PC-9 (cell line): ENCODE data around the gene MTCH2. TPM values are rescaled to one million over a fixed set of nuclear protein-coding genes. Genes with fewer than 3 reads are reported as not detected.

ENCODE experiments used
- BruUV-seq: library from RNA; stranded (reverse); fragments of 400-500 nt; replicated peaks from 2 replicates; lab custom pipeline; 2021; lab: Mats Ljungman, UMichigan
- CTCF ChIA-PET: fragments of 300-600 bp; sonication (Branson Sonifier 250); formaldehyde crosslinking; loops from one replicate; lab custom pipeline; 2022; ENCODE audit warnings: antibody characterized with exemption; lab: Charles Lee
- POLR2A ChIA-PET: fragments of 300-600 bp; sonication (Branson Sonifier 250); formaldehyde crosslinking; loops from one replicate; lab custom pipeline; 2022; ENCODE audit warnings: antibody characterized with exemption; ENCODE audit not compliant: unreplicated experiment; lab: Charles Lee
- DNase-seq, 2 experiments: peaks; one replicate each; pipeline versions ENCODE4 v3.0.0 to v3.0.0-alpha.2; 2015 to 2022; ENCODE audit warnings: mixed read lengths in 1 of 2
- H2AFZ ChIP-seq: fragments of 200-600 bp; sonication (generic); 2 replicates; pipeline ENCODE4 v1.8.1; 2017; ENCODE audit warnings: antibody characterized with exemption
- H3F3A ChIP-seq: fragments of 200-600 bp; sonication (generic); 2 replicates; pipeline ENCODE4 v1.8.1; 2017; ENCODE audit warnings: antibody characterized with exemption, mild to moderate bottlenecking, low read depth; ENCODE audit not compliant: insufficient read depth
- H3K27ac ChIP-seq: fragments of 200-600 bp; sonication (generic); 2 replicates; pipeline ENCODE4 v1.6.1; 2016; ENCODE audit warnings: mixed run types
- H3K27me3 ChIP-seq: fragments of 200-600 bp; sonication (generic); 2 replicates; pipeline ENCODE4 v1.6.1; 2016; ENCODE audit warnings: low read depth, mixed run types; ENCODE audit not compliant: insufficient read depth
- H3K36me3 ChIP-seq: fragments of 200-600 bp; sonication (generic); 2 replicates; pipeline ENCODE4 v1.6.1; 2016; ENCODE audit warnings: low read depth, mixed run types
- H3K4me1 ChIP-seq: fragments of 200-600 bp; sonication (generic); replicated peaks from 2 replicates; pipeline ENCODE4 v1.6.1; 2016; ENCODE audit warnings: mixed run types; ENCODE audit not compliant: insufficient read depth
- H3K4me2 ChIP-seq: fragments of 200-600 bp; sonication (generic); 2 replicates; pipeline ENCODE4 v1.6.1; 2017; ENCODE audit warnings: mixed run types
- H3K4me3 ChIP-seq: fragments of 200-600 bp; sonication (generic); 2 replicates; pipeline ENCODE4 v1.6.1; 2016; ENCODE audit warnings: mixed run types
- H3K79me2 ChIP-seq: fragments of 200-600 bp; sonication (generic); 2 replicates; pipeline ENCODE4 v1.6.1; 2017; ENCODE audit warnings: low read depth, mixed run types
- H3K9me2 ChIP-seq: fragments of 200-600 bp; sonication (generic); 2 replicates; pipeline ENCODE4 v1.8.1; 2017; ENCODE audit warnings: mild to moderate bottlenecking; ENCODE audit not compliant: insufficient read depth
- H3K9me3 ChIP-seq: fragments of 200-600 bp; sonication (generic); 2 replicates; pipeline ENCODE4 v1.8.1; 2016; ENCODE audit warnings: low read depth; ENCODE audit not compliant: insufficient read depth
- H4K20me1 ChIP-seq: fragments of 200-600 bp; sonication (generic); 2 replicates; pipeline ENCODE4 v1.8.1; 2017; ENCODE audit not compliant: insufficient read depth
- CTCF ChIP-seq: fragments of 200-600 bp; sonication (generic); conservative IDR thresholded peaks from 2 replicates; pipeline ENCODE4 v1.6.1; 2017; ENCODE audit warnings: mixed run types, antibody characterized with exemption, mild to moderate bottlenecking, moderate library complexity
- EZH2 ChIP-seq: fragments of 200-600 bp; sonication (generic); IDR thresholded peaks from 2 replicates; pipeline ENCODE4 v1.8.0; 2017; ENCODE audit warnings: antibody characterized with exemption, low read depth
- intact Hi-C: fragments of 100-400 bp; cut with micrococcal nuclease; formaldehyde crosslinking; loops from one replicate; pipeline ENCODE4 v1.10.0; 2022; ENCODE audit not compliant: unreplicated experiment
- total RNA-seq: library from RNA; stranded (reverse); gene quantifications from 2 replicates; pipeline ENCODE4 v1.2.3, GENCODE V29; 2021

The MTCH2 gene
- total RNA-seq, 1 experiment from 2014 or later, result 147 TPM

GRCh38 chr11:47589977-47590861 is 52.1 kb downstream of the MTCH2 start:
- H3K9me2 ChIP-seq, result no peaks in the 10 kb centered on the region
- POLR2A ChIA-PET, result no interaction called here
- intact Hi-C loops, result no loop called here
- no peaks in the 10 kb centered on the region for H3K36me3 ChIP-seq
- H3K4me2 ChIP-seq, result no peak overlapping the region
- no peaks in the 10 kb centered on the region for H4K20me1 ChIP-seq
- H2AFZ ChIP-seq, result no peak overlapping the region
- H3F3A ChIP-seq, result peaks cover 7% of the 10 kb centered on the region; the same call in 1 of the 2 replicates
- no peaks in the 10 kb centered on the region for H3K79me2 ChIP-seq
- no peak overlapping the region for H3K4me3 ChIP-seq
- no peaks in the 10 kb centered on the region for H3K4me1 ChIP-seq
- BruUV-seq, result no TSS peak
- no peaks in the 10 kb centered on the region for H3K9me3 ChIP-seq
- peaks cover 22% of the 10 kb centered on the region; the same call in 1 of the 2 replicates for H3K27me3 ChIP-seq
- DNase-seq, result no peak
- CTCF ChIA-PET, result no interaction called here
- TF ChIP-seq CTCF (no peak), EZH2 (no peak)
- H3K27ac ChIP-seq, result no peak overlapping the region

- CTCF ChIA-PET, result no interaction called here
- Histone ChIP-seq H3K27me3 (peaks cover 19% of the 10 kb centered on the region; the same call in 1 of the 2 replicates), H4K20me1 (no peaks in the 10 kb centered on the region), H3K27ac (no peak overlapping the region), H3K4me3 (no peak overlapping the region), H3K79me2 (no peaks in the 10 kb centered on the region), H2AFZ (no peak overlapping the region), H3K4me1 (no peaks in the 10 kb centered on the region), H3F3A (peaks cover 7% of the 10 kb centered on the region; the same call in 1 of the 2 replicates), H3K4me2 (no peak overlapping the region), H3K9me3 (no peaks in the 10 kb centered on the region), H3K36me3 (no peaks in the 10 kb centered on the region), H3K9me2 (no peaks in the 10 kb centered on the region)
- POLR2A ChIA-PET, result no interaction called here
- DNase-seq, result no peak
- intact Hi-C loops, result no loop called here
- BruUV-seq, result no TSS peak
- no peak for TF ChIP-seq EZH2
- TF ChIP-seq CTCF, result no peak
Measured at GRCh38 chr11:47589584-47589976, 52.8 kb downstream of the MTCH2 start.

GRCh38 chr11:47589118-47589517 is 53.2 kb downstream of the MTCH2 start:
- no peak overlapping the region for H2AFZ ChIP-seq
- H3K4me3 ChIP-seq, result no peak overlapping the region
- H3K79me2 ChIP-seq, result no peaks in the 10 kb centered on the region
- intact Hi-C loops, result no loop called here
- H3K27ac ChIP-seq, result no peak overlapping the region
- no peak for TF ChIP-seq CTCF
- TF ChIP-seq EZH2, result no peak
- no peaks in the 10 kb centered on the region for H3K36me3 ChIP-seq
- H3F3A ChIP-seq, result peaks cover 7% of the 10 kb centered on the region; the same call in 1 of the 2 replicates
- ChIA-PET POLR2A (no interaction called here), CTCF (no interaction called here)
- H3K9me2 ChIP-seq, result no peaks in the 10 kb centered on the region
- no peak for DNase-seq
- H3K27me3 ChIP-seq, result peaks cover 14% of the 10 kb centered on the region; the same call in 1 of the 2 replicates
- BruUV-seq, result no TSS peak
- H4K20me1 ChIP-seq, result no peaks in the 10 kb centered on the region
- no peaks in the 10 kb centered on the region for H3K4me1 ChIP-seq
- H3K4me2 ChIP-seq, result no peak overlapping the region
- H3K9me3 ChIP-seq, result no peaks in the 10 kb centered on the region
